Neural cell (in vitro differentiated cells): ENCODE measurements around the gene BAG5. TPM values are rescaled to one million over a fixed set of nuclear protein-coding genes. Genes with fewer than 3 reads are reported as not detected.

Experiments used
- H2AFZ ChIP-seq: fragments of 200-600, 300-800 bp; sonication (generic), shearing (Covaris generic); 2 replicates; pipeline ENCODE4 v1.6.0; 2014; ENCODE audit warnings: low read depth, mild to moderate bottlenecking, antibody characterized with exemption, low read length, moderate library complexity
- H3F3A ChIP-seq: fragments of 200-600 bp; shearing (Covaris generic); 2 replicates; pipeline ENCODE4 v1.6.1; 2016; ENCODE audit warnings: mild to moderate bottlenecking, moderate library complexity, mixed read lengths, antibody characterized with exemption, low read length; ENCODE audit not compliant: insufficient read depth, poor library complexity, severe bottlenecking
- H3K27ac ChIP-seq: fragments of 200-600, 300-800 bp; sonication (generic), shearing (Covaris generic); 2 replicates; pipeline ENCODE4 v1.5.1; 2014; ENCODE audit warnings: mild to moderate bottlenecking, low read length, moderate library complexity
- H3K27me3 ChIP-seq: fragments of 300-800, 200-600 bp; sonication (generic), shearing (Covaris generic); 2 replicates; pipeline ENCODE4 v1.6.0; 2014; ENCODE audit warnings: mild to moderate bottlenecking, low read depth, low read length, moderate library complexity; ENCODE audit not compliant: insufficient read depth
- H3K36me3 ChIP-seq: fragments of 300-800, 200-600 bp; sonication (generic), shearing (Covaris generic); 2 replicates; pipeline ENCODE4 v1.5.1; 2014; ENCODE audit warnings: mild to moderate bottlenecking, antibody characterized with exemption, low read length, moderate library complexity; ENCODE audit not compliant: insufficient read depth
- H3K4me2 ChIP-seq: fragments of 300-800, 200-600 bp; sonication (generic), shearing (Covaris generic); 2 replicates; pipeline ENCODE4 v1.6.0; 2014; ENCODE audit warnings: mild to moderate bottlenecking, low read length
- H3K4me3 ChIP-seq: fragments of 300-800, 200-600 bp; sonication (generic), shearing (Covaris generic); 2 replicates; pipeline ENCODE4 v1.5.1; 2014; ENCODE audit warnings: mild to moderate bottlenecking, low read length, moderate library complexity
- H3K79me2 ChIP-seq: fragments of 200-600 bp; shearing (Covaris generic); replicated peaks from 2 replicates; pipeline ENCODE4 v1.6.0; 2014; ENCODE audit warnings: mild to moderate bottlenecking, low read length, moderate library complexity; ENCODE audit not compliant: insufficient read depth
- H3K9ac ChIP-seq: fragments of 300-800, 200-600 bp; sonication (generic), shearing (Covaris generic); 2 replicates; pipeline ENCODE4 v1.6.1; 2016; ENCODE audit warnings: mild to moderate bottlenecking, low read length, mixed read lengths
- H3K9me2 ChIP-seq: fragments of 200-600 bp; shearing (Covaris generic); 2 replicates; pipeline ENCODE4 v1.6.1; 2016; ENCODE audit warnings: mild to moderate bottlenecking, low read length, mixed read lengths; ENCODE audit not compliant: insufficient read depth
- H3K9me3 ChIP-seq: fragments of 200-600, 300-800 bp; sonication (generic), shearing (Covaris generic); 2 replicates; pipeline ENCODE4 v1.6.1; 2016; ENCODE audit warnings: mild to moderate bottlenecking, mixed run types, low read length, moderate library complexity, mixed read lengths
- H4K20me1 ChIP-seq: fragments of 200-600 bp; shearing (Covaris generic); 2 replicates; pipeline ENCODE4 v1.6.1; 2016; ENCODE audit warnings: mild to moderate bottlenecking, mixed run types; ENCODE audit not compliant: insufficient read depth
- CTCF ChIP-seq: fragments of 450-650 bp; IDR thresholded peaks from 2 replicates; pipeline ENCODE4 v1.5.1; 2014; ENCODE audit warnings: antibody characterized with exemption, mild to moderate bottlenecking, moderate library complexity; ENCODE audit not compliant: poor library complexity, severe bottlenecking
- EP300 ChIP-seq: fragments of 450-650 bp; conservative IDR thresholded peaks from 2 replicates; pipeline ENCODE4 v1.6.1; 2014; ENCODE audit warnings: antibody characterized with exemption, mild to moderate bottlenecking, moderate library complexity; ENCODE audit not compliant: poor library complexity, severe bottlenecking
- EZH2 ChIP-seq: fragments of 200-600, 300-800 bp; shearing (Covaris generic), sonication (generic); IDR thresholded peaks from 2 replicates; pipeline ENCODE4 v1.6.1; 2014; ENCODE audit warnings: antibody characterized with exemption, low read length, borderline replicate concordance, mild to moderate bottlenecking; ENCODE audit not compliant: insufficient read depth, poor library complexity, severe bottlenecking
- MXI1 ChIP-seq: fragments of 450-650 bp; conservative IDR thresholded peaks from 2 replicates; pipeline ENCODE4 v1.6.1; 2014; ENCODE audit warnings: antibody characterized with exemption, mild to moderate bottlenecking; ENCODE audit not compliant: poor library complexity, severe bottlenecking
- POLR2AphosphoS5 ChIP-seq: IDR thresholded peaks from 2 replicates; pipeline ENCODE4 v1.6.1; 2012
- RAD21 ChIP-seq: fragments of 450-650 bp; conservative IDR thresholded peaks from 2 replicates; pipeline ENCODE4 v1.6.1; 2014; ENCODE audit warnings: antibody characterized with exemption, mild to moderate bottlenecking, moderate library complexity
- REST ChIP-seq: IDR thresholded peaks from 2 replicates; pipeline ENCODE4 v1.6.1; 2012; ENCODE audit warnings: borderline replicate concordance
- SMC3 ChIP-seq: fragments of 450-650 bp; conservative IDR thresholded peaks from 2 replicates; pipeline ENCODE4 v1.6.1; 2014; ENCODE audit warnings: antibody characterized with exemption, mild to moderate bottlenecking, moderate library complexity; ENCODE audit not compliant: poor library complexity
- TAF1 ChIP-seq: IDR thresholded peaks from 2 replicates; pipeline ENCODE4 v1.6.1; 2012; ENCODE audit warnings: low read depth
- polyA plus RNA-seq: library from polyadenylated mRNA; depleted of rRNA; stranded (reverse); fragments of >200 nt; gene quantifications from 2 replicates; pipeline ENCODE4 v1.2.3, GENCODE V29; 2014

BAG5 gene
- polyA plus RNA-seq, 1 donor from 2014 or later = 25.5 TPM

- H3K36me3 ChIP-seq = no peaks in the 10 kb centered on the region
- no peaks in the 10 kb centered on the region for H3K9me2 ChIP-seq
- H2AFZ ChIP-seq = no peak overlapping the region
- no peak overlapping the region for H3K9ac ChIP-seq
- H4K20me1 ChIP-seq = no peaks in the 10 kb centered on the region
- H3K27ac ChIP-seq = no peak overlapping the region
- no peak overlapping the region for H3K4me2 ChIP-seq
- no peaks in the 10 kb centered on the region for H3F3A ChIP-seq
- H3K27me3 ChIP-seq = no peaks in the 10 kb centered on the region
- no peaks in the 10 kb centered on the region for H3K9me3 ChIP-seq
- no peak overlapping the region for H3K4me3 ChIP-seq
- H3K79me2 ChIP-seq = peaks cover 15% of the 10 kb centered on the region
- TF ChIP-seq REST (no peak), RAD21 (no peak), POLR2AphosphoS5 (no peak), EP300 (no peak)
These were observed 30.8 kb downstream of the BAG5 start for GRCh38 chr14:103531421-103532215.

GRCh38 chr14:103530831-103531230 lies 31.6 kb downstream of the BAG5 start:
- H3K27me3 ChIP-seq = no peaks in the 10 kb centered on the region
- H3K27ac ChIP-seq = no peak overlapping the region
- H3K4me3 ChIP-seq = no peak overlapping the region
- H3K9me2 ChIP-seq = no peaks in the 10 kb centered on the region
- H3K9me3 ChIP-seq = no peaks in the 10 kb centered on the region
- no peak overlapping the region for H3K4me2 ChIP-seq
- no peaks in the 10 kb centered on the region for H3K36me3 ChIP-seq
- H3K9ac ChIP-seq = no peak overlapping the region
- no peak overlapping the region for H2AFZ ChIP-seq
- TF ChIP-seq RAD21 = no peak
- TF ChIP-seq CTCF = no peak
- no peak for TF ChIP-seq POLR2AphosphoS5
- TF ChIP-seq EZH2 = no peak
- TF ChIP-seq MXI1 = no peak
- no peak for TF ChIP-seq EP300
- no peak for TF ChIP-seq TAF1
- no peak for TF ChIP-seq REST
- no peak for TF ChIP-seq SMC3
- H3K79me2 ChIP-seq = peaks cover 15% of the 10 kb centered on the region
- no peaks in the 10 kb centered on the region for H3F3A ChIP-seq
- H4K20me1 ChIP-seq = no peaks in the 10 kb centered on the region
